Stimulated activated CD4-positive, alpha-beta T cell treated with anti-CD3 and anti-CD28 coated beads, TNF-alpha, amount 100 ng/mL, for 4 hours (primary cell): ENCODE results near the gene COX8A.
"Not testable (repeated sequence)": the region's sequence is repeated elsewhere in the genome, so short reads cannot be mapped to it uniquely, and the experiment has no call there.

ENCODE experiments used
- DNase-seq, 3 experiments: peaks; one replicate each; pipeline ENCODE4 v3.0.0-alpha.2; 2020; ENCODE audit warnings: low read depth in 3 of 3

Gene COX8A, protein sequence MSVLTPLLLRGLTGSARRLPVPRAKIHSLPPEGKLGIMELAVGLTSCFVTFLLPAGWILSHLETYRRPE

DNA sequence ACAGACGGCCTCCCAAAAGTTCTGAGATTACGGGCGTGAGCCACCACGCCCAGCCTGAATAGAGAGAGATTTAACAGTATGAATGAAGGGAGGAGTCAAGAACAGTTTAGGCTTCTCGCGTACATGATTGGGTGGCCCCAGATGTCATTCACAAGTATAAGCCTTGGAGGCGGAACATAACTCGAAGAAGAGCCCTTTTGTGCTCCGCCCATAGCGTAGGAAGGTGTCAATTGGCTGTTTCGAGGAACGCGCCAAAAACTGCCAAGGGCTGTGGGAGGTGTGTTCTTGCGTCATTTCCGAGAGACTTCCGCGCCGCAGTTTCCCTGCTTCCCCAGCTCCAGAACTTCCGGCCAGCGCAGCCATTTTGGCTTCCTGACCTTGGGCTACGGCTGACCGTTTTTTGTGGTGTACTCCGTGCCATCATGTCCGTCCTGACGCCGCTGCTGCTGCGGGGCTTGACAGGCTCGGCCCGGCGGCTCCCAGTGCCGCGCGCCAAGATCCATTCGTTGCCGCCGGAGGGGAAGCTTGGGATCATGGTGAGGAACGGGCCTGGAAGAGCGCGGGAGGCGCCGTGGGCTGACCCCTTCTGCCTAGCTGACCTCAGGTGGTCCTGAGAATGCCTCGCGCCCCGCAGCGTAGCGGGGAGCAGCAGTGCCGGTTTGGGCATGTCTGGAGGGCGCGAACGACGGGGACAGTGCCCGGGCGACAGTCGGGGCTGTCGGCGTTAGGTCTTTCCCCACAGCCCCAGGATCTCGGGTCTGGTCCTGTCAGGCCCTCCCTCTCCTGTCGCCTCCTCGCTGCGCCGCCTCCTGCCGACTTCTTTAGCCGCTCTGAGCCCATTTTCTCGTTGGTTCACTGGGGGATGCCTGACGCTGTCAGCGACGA lies at the start of gene COX8A:
TSS of gene COX8A (plus strand) at position 362 of the 885 bp plus-strand sequence. CDS start at position 423, 61 bp downstream.
- DNase-seq: peak; percentile 70 to 92 (median 88)

DNA sequence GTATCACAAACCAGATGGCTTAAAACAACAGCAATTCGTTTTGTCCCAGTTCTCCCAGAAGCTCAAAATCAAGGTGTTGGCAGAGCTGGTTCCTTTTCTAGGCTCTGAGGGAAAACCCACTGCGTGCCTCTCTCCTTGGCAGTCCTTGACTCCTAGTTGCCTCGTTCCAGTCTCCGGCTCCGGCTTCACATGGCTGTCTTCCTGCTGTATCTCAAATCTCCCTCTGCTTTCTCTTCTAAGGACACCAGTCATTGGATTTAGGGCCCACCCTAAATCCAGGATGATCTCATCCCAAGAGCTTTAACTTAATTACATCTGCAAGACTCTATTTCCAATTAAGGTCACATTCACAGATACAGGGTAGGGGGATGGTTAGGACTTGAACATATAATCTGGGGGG lies 44.8 kb upstream of the COX8A start:
- no peak for DNase-seq

DNA sequence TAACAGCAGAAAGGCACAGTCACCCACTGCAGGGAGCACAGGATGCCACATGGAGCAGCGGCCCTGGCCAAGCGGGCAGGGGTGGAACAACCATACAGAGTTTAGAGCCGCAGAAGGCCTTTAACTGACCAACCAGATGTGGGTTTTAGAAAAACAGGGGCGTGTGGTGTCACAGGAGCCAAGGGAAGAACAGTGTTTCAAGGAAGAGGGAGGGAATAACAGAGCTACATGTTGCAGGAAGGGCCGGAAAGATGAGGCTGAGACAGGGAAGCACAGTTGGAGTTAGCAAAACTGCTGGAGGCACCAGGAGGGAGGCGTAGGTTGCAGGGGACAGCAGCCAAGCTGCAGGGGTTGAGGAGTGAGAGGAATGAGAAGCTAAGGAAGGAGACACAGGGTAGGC lies 43.4 kb upstream of the COX8A start:
- DNase-seq: no peak

DNA sequence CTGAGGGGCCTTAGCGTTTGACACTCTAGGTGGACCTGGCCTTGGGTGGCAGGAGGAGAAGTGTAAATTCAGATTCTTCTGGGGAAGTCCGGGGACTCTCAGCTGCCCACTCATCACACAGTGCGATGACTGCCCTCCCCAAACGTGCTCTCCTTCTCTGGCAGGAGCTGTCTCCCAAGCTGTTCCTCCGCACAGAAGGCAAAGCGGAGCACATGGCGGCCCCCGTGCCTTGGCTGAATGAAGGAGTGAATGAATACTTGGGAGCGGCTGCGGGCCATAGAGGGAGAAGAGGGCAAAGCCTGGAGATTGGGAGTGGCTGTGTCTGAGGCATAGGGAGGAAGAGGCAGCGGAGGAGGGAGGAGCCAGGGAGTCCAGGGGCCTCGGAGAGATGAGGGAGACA lies 42.5 kb upstream of the COX8A start:
- DNase-seq: no peak

- DNase-seq: no peak
These were observed 41.0 kb upstream of the COX8A start for GRCh38 chr11:63933459-63933858.

DNA sequence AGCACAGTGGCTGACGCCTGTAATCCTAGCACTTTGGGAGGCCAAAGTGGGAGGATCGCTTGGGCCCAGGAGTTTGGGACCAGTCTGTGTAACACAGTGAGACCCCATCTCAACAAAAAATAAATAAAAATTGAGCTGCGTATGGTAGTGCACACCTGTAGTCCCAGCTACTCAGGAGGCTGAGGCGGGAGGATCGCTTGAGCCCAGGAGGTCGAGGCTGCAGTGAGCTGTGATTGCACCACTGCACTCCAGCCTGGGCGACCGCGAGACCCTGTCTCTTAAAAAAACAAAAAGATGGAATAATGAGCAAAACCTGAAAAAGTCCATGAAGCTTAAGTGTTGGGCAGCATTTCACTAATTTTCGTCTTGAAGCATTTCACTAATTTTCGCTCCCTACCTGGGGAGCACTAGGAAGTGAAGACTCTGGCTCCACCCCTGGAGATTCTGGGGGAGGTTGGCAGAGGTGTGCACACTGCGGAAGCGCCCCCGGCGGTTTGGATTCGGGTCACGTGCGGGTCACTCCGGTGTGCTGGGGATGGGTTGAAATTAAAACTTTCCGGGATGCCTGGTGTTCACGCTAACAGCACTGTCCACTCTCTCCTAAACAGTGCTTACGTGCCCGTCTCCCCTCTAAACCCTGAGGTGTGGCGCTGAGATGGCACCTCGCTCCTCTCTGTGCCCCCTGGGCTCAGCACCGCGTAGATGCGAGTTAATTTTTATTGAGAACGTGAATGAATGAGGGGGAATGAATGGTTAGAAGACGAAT lies 36.5 kb upstream of the COX8A start:
- no peak for DNase-seq

GRCh38 chr11:63938479-63939396 lies 35.7 kb upstream of the COX8A start, which contains the start of gene NAA40:
Gene NAA40, plus strand, starts transcription at chr11:63939002. Its CDS starts 95 bp downstream, at chr11:63939097.
- peak; percentile 73 to 81 (median 80) for DNase-seq

GRCh38 chr11:63939397-63939891 lies 35.0 kb upstream of the COX8A start:
- no peak for DNase-seq

GRCh38 chr11:63940786-63941185 lies 33.6 kb upstream of the COX8A start:
- DNase-seq: no peak

DNA sequence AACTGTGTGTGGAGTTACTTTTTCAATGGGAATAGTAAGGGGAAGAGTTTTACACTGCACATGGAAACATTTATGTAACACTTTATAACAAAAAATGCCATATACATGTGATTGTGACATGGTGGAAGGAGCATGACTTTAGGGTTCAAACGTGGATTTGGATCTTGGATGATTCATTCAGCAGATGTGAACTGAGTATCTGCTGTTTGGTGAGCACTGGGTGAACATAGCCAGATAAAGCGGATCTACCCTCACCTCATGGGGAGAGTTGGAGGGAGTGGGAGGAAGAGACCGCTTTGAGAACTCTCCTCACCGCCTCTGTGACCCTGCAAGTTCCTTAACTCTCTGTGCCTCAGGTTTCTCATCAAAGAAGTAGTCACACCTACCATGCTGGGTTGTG lies 32.5 kb upstream of the COX8A start:
- no peak for DNase-seq

DNA sequence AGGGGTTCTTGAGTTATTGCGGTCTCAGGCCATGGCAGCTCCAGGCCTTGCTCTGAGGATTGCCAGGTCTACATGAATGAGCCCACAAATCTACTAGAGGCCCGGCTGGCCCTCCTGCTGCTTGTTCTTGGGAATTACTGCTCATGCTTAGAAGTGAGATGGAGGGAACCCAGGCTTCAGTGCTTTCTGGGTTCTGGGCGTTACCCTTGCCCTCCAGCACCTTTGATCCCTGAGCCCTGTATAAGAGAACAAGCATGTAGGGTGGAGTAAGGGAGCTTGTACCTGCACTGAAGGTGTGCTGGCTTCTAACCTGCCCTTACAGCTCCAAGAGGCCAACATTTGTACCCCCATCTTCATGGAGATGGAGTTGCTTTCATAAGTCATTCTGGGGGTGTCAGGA lies 31.6 kb upstream of the COX8A start:
- DNase-seq: no peak

DNA sequence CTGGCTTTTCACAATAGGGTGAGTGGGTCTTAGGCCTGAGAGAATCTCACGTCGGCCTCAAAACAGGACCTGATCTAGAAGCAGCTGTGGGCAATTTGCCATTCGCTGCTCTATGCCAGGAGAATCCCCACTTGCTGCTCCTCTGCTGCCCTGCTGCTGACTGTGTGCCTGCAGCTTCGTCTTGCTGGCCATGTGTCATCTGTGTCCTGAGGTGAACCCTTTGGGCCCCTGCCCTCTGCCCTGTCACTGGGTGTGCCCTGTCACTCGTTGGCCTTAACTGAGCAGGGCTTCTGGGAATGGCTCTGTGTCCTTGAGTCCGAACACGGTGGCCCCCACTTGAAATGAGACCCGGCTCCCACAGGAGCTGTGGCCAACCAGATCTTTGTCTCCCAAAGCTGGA lies 29.4 kb upstream of the COX8A start:
- no peak for DNase-seq

DNA sequence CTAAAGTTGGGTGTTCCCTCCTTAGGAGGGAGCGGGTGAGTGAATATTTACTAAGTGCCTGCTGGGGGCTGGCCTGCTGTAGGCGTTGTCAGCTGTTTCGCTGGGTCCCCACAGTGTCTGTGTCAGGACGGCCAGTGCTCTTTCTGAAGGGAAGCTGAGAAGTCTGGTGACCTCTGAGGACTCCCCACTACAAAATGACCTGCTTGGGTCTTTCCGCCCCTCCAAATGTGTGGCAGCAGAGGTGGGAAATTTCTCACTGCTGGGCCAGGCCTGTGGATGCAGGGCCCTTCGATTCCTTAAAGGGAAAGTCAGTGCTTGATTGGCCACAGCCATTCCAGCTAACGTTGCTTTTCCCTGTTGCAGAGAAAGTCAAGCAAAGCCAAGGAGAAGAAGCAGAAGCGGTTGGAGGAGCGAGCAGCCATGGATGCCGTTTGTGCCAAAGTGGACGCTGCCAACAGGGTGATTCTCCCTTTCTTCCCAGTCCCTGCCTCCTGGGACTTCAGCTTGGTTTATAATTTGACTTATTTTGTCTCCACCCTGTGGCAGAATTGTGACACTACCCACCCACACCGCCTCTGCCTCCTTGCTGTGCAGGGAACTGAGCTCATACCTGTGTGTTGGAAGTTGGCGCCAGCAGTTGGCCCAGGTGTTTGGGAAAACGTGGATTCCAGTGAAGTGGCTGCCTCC lies 28.8 kb upstream of the COX8A start:
- peak; percentile 15 to 27 (median 26) for DNase-seq

- DNase-seq: no peak
These were observed 22.5 kb upstream of the COX8A start for GRCh38 chr11:63951779-63952536.

- no peak for DNase-seq
These were observed 21.9 kb upstream of the COX8A start for GRCh38 chr11:63952570-63952969.

- no peak for DNase-seq
These were observed 16.4 kb upstream of the COX8A start for GRCh38 chr11:63958008-63958407.

DNA sequence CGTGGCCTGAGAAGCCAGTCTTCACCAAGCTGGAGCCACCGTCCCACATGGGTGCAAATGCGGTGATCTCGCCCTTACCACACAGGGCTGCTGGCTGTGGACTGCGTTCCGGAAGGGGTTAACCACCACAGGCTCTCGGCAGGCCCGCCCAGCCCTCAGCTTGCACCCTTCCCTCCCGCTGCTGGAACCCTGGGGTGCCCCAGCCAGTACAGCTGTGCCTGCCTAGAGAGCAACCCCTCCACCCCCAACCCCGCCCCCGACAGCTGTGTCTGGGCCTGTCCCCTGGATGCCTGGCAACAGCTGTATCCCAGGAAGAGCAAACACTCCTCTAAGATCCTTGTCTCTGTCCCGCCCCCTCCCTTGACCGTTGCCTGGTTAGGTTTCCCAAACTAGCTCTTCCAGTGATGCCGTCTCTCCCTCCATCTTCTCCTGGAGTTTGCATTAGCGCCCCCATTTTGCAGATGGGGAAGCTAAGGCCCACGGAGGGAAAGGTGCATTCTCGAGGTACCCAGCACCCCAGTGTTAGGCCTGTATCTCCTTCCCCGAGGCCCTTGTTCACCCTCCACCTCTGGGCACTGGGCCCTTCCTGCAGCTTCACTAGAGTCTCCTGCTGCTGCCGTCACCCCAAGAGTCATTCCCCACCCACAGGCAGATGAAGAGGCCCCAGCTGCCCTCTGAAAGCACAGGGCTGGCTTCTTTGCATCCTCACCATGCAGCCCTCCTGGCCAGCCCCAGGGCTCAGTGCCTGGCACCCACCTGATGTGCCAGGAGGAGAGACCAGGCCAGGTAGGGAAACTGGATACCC lies 12.6 kb upstream of the COX8A start:
- no peak for DNase-seq

DNA sequence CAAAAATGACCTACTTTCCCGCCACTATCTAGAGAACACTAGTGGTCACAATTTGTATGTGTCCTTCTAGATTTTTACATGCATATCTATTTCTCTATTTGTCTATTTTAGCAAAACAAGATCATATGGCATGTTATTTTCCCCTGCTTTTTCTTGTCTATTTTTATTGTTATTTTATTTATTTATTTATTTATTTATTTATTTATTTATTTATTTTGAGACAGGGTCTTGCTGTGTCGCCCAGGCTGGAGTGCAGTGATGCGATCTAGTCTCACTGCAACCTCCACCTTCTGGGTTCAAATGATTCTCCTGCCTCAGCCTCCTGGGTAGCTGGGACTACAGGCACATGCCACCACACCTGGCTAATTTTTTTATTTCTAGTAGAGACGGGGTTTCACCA lies 10.5 kb upstream of the COX8A start:
- not testable (repeated sequence) for DNase-seq

DNA sequence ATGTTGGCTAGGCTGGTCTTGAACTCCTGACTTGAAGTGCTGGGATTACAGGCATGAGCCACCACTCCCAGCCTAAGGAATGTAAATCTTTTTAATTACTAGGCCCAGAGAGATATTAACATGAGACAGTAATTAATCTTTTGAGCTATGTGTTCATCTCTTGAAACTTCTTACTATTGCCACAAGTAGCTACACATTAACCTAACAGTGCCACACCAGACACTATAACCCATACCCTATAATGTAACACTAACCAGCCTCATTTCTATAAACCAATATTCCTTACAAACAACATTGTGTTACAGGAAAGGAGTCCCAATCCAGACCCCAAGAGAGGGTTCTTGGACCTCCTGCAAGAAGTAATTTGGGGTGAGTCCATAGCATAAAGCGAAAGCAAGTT lies 8.0 kb upstream of the COX8A start:
- no peak for DNase-seq
